GM18505 (cell line): ENCODE measurements around the gene DDX20.

Experiments
- ATAC-seq: cut with Tn5 transposase; IDR thresholded peaks from one replicate; pipeline ENCODE4 v1.9.1; 2021; ENCODE audit not compliant: unreplicated experiment
- POLR2A ChIP-seq: IDR thresholded peaks from 4 replicates; pipeline ENCODE4 v1.6.1; 2011; ENCODE audit warnings: borderline replicate concordance; ENCODE audit not compliant: insufficient read depth, insufficient read length; ENCODE audit errors: extremely low read depth

The DDX20 gene

GRCh38 chr1:111727056-111727455 lies 28.6 kb upstream of the DDX20 start:
- TF ChIP-seq POLR2A: no peak
- no peak for ATAC-seq

DNA sequence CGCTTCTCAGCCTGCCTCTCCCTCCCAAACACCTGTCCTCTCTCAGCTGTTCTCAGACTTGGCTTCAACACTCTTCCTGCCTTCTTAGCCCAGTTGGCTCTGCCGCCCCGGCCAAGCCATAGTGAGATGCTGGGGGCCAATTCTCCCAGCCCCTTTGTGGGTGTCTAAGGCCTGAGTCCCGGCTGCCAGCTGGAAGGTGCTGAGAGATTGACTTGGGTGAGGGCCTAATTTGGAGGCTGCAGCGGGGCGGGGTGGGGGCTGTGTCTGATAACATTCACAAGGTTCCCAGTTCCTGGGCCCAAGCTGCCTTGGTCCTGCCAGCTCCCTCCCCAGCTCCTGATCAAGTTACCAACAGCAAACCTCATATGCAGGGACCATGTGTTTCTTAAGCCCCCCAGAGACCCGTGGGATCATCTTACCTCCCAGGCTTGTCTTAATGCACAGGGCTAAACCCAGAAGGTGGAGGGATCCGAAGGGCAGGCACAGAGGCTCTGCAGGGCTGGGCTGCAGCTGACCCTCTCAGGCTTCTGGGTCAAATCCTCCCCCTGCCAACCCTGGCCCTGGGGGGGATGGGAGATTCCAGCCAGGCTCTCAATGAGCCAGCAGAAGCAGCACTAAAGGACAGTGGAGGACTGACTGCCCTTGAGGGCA lies 26.3 kb upstream of the DDX20 start:
- no peak for ATAC-seq
- no peak for TF ChIP-seq POLR2A

DNA sequence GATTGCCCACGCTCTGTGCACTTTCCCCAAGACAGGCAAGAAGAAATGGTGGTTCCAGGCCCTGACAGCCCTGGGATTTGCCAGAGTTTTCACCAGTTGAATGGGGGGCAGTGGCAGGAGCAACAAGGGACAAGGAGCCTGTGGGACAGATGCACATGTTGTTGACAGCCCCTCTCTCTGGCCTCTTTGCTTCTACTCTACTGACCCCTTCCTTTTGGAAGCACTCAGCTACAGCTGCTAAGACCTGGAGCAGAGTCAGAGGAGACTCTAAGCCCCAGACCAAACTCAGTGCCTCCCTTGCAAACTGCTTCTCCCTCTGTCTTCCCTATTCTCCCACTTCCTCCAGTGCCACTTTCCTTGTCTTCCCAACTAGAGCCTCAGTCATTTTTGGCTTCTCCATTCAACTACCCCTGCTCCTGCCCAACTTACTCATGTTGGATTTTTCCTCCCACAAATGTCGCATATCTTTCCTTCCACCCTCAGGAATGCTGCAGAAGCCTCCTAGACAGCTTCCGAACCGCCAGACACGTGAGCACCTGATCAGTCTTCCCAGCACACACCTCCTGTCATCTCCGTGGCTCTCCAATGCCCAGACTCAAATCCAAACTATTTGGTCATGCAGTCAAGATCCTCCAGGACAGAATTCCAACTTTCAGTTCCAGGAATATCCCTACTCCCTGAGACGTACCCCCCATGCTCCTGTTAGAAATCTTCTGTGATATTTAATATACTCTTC lies 25.6 kb upstream of the DDX20 start:
- no peak for TF ChIP-seq POLR2A
- no peak for ATAC-seq

GRCh38 chr1:111730706-111731105 lies 25.0 kb upstream of the DDX20 start:
- ATAC-seq: no peak
- TF ChIP-seq POLR2A: no peak

DNA sequence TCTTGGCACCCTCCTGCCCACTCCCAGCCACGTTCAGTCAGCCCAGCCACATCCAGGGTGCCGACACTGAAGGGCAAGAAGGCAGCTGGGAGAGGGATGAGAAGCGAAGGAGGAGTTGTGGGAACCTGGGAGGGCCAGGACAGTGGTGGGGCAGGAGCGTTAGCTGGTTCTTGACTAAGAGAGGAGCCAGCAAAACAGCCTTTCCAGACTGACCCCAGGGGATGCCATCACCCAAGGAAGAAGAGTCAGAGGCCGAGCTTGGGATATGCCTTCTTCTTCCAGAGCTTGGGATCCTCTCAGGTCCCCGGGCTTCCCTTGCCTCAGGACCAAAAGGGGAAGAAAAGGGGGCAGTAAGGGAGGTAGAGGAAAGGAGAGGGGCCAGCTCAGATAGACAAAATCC lies 23.7 kb upstream of the DDX20 start:
- no peak for TF ChIP-seq POLR2A
- no peak for ATAC-seq

DNA sequence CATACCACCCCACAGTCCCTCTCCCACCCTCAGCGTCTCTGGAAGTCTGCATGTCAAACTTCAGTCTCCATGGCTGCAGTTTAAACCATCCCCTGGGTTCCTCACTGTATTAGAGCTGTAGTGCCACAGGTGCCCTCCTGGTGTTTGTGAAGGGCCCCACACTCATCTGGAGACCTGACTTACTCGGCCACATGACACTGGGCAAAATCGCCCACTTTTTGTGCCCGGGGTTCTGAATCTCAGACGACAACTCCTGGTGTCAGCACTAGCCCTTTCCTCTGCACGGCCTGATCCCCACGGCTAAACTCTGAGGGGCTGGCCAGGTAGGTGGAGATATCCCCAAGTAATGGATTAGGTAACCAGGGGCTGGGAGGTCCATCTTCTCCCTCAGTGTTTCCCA lies 23.0 kb upstream of the DDX20 start:
- ATAC-seq: no peak
- no peak for TF ChIP-seq POLR2A

GRCh38 chr1:111733183-111733991 lies 22.3 kb upstream of the DDX20 start:
- ATAC-seq: no peak
- TF ChIP-seq POLR2A: no peak

DNA sequence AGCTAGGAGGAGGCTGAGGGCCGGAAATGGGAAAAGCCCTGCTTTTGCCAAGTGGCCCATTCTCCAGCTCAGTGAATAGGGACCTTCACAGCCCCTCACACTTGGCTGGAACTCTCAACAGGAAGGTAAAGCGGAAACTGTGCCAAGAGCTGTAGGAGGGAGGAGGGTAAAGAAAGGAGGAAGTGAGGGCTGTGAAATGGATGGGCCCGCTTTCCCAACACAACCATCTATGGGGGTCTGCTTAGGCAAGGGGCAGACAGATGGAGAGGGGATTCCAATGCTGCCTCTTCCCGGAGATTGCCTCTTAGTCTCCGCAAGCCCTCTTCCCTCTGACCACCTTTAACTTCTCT lies 21.7 kb upstream of the DDX20 start:
- TF ChIP-seq POLR2A: no peak
- no peak for ATAC-seq

DNA sequence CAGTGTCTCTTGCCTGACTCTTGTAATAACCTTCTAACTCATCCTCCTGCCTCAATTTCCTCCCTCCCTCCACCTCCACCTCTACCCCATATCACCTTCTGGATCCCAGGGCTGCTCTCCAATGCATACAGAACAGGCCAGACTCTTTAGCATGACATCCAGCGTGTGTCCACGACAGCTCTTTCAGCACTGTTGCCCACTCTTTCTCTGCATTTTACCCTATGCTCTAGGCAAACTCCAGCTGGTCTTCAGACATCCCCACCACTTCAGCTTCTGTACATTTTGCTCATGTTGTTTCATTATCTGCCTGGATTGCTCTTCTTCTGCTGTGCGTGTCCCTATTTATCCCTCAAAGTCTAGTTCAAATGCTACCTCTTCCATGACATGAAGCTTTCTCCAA lies 21.3 kb upstream of the DDX20 start:
- no peak for ATAC-seq
- no peak for TF ChIP-seq POLR2A

DNA sequence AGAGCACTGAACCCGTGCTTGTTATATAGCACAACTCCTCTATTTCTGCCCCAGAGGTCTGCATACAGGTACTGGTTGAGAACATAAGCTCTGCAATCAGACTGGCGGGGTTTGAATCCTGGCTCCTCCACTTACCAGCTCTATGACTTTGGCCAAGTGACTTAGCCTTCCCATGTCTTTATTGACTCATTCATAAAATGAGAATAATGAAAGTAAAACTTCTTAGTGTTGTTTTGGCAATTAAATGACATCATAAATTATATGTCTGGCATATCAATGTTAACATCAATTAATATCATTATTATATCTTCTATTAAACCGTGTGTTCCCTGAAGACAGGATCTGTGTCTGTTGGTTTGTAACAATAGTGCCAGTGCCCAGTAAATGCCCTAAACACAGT lies 20.8 kb upstream of the DDX20 start:
- no peak for ATAC-seq
- TF ChIP-seq POLR2A: no peak

GRCh38 chr1:111735321-111735720 lies 20.4 kb upstream of the DDX20 start:
- no peak for TF ChIP-seq POLR2A
- no peak for ATAC-seq

DNA sequence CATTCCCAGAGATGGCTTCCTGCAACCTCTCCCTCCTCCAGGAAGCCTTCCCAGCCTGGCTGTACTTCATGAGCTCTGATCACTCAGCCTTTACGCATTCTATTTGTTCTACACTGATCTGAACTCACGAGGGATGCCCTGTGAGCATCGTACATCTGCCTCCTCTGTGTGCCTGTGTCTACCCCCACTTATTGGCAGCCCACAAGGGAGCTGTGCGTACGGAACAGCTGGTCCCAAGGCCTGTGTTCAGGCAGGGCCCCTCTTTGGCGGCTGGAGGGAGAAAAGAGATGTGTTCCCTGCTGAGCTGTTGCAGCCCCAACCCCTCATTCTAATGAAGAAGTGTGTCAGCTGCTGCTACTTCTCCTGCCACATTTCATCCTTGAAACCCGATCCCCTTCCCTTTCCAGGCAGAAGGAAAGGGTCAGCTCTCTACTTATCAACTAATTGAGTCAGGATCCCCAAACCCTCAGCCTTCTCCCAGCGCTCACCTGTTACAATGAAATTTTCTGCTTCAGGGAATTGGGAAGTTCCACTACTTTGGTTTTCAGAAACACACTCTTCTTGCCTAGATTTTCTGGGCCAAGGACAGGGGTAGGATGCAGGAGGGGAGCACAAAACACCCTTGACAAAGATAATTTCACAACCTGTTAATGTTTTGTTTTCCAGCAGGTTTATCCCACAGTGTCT lies 19.7 kb upstream of the DDX20 start:
- no peak for ATAC-seq
- TF ChIP-seq POLR2A: no peak

DNA sequence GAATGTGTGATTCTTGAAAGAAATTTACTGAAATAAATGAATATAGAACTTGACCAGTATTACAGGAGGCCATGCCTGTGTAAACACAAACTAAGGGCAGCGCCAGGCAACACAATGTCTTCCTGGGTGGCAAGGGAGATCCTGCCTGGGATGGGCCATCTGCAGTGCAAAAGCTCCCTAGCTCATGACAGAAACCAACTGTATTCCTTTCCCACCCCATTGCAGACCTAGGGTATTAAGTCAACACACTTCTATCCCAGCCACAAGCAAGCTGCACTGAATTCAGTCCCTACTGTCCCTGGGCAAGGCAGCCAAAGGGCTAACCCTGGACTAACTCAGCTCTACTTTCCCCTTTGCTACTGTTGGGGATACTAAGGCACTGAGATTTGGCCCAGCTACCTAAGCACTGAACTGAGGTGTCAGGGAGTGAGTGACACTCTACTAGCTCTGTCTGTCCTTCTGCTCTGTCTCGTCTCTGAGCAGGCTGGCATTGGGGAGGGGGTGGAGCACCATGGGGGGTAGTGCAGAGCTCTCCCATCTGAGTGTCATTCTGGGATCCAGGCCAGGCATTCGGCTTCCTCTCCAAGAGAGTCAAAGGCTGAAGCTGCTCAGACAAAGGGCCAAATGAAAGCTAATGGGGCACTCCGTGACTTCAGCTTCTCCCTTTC lies 19.0 kb upstream of the DDX20 start:
- ATAC-seq: no peak
- no peak for TF ChIP-seq POLR2A
